Activated effector memory CD4-positive, alpha-beta T cell treated with anti-CD3 and anti-CD28 coated beads, Interleukin-2, amount 50 U/mL, for 16 hours (primary cell): ENCODE measurements around the gene KATNB1.

Experiments used
- DNase-seq: peaks from one replicate; pipeline ENCODE4 v3.0.0-alpha.2; 2020

The KATNB1 gene

GRCh38 chr16:57735755-57736418 is at the start of gene KATNB1:
Gene KATNB1 (plus strand): TSS chr16:57735770. CDS start chr16:57737244, 1,474 bp downstream.
- no peak for DNase-seq

- DNase-seq, result no peak
Measured at GRCh38 chr16:57686577-57686976, 49.0 kb upstream of the KATNB1 start.

- no peak for DNase-seq
Measured at GRCh38 chr16:57687363-57687929, 48.1 kb upstream of the KATNB1 start.

GRCh38 chr16:57688487-57688986 is 47.0 kb upstream of the KATNB1 start:
- no peak for DNase-seq

GRCh38 chr16:57688987-57689761 is 46.4 kb upstream of the KATNB1 start:
- DNase-seq, result no peak

GRCh38 chr16:57689762-57690558 is 45.6 kb upstream of the KATNB1 start:
- DNase-seq, result no peak

- no peak for DNase-seq
Measured at GRCh38 chr16:57690782-57691471, 44.6 kb upstream of the KATNB1 start.

GRCh38 chr16:57692636-57693035 is 42.9 kb upstream of the KATNB1 start:
- DNase-seq, result no peak

- no peak for DNase-seq
Measured at GRCh38 chr16:57693550-57693949, 42.0 kb upstream of the KATNB1 start.

- DNase-seq, result no peak
Measured at GRCh38 chr16:57694231-57694724, 41.3 kb upstream of the KATNB1 start.

- no peak for DNase-seq
Measured at GRCh38 chr16:57694725-57695679, 40.6 kb upstream of the KATNB1 start, which contains the start of gene DRC7. Gene DRC7 (plus strand): TSS chr16:57694806. CDS start chr16:57697950, 3,144 bp downstream.

- no peak for DNase-seq
Measured at GRCh38 chr16:57695680-57696069, 39.9 kb upstream of the KATNB1 start.

- no peak for DNase-seq
Measured at GRCh38 chr16:57696240-57696639, 39.3 kb upstream of the KATNB1 start.

- no peak for DNase-seq
Measured at GRCh38 chr16:57697896-57698537, 37.6 kb upstream of the KATNB1 start.

- no peak for DNase-seq
Measured at GRCh38 chr16:57698812-57699405, 36.7 kb upstream of the KATNB1 start.

- DNase-seq, result no peak
Measured at GRCh38 chr16:57699481-57699880, 36.1 kb upstream of the KATNB1 start.

- DNase-seq, result no peak
Measured at GRCh38 chr16:57699899-57700298, 35.7 kb upstream of the KATNB1 start.

GRCh38 chr16:57700781-57701551 is 34.6 kb upstream of the KATNB1 start:
- DNase-seq, result no peak

GRCh38 chr16:57701759-57702371 is 33.7 kb upstream of the KATNB1 start:
- no peak for DNase-seq
